Naive thymus-derived CD8-positive, alpha-beta T cell (primary cell): ENCODE data around the gene CNPY2. TPM values are rescaled to one million over a fixed set of nuclear protein-coding genes. Genes with fewer than 3 reads are reported as not detected.
A peak's percentile ranks its signal among the peaks of the same experiment; 100 is the strongest.
"Not testable (repeated sequence)": the region's sequence is repeated elsewhere in the genome, so short reads cannot be mapped to it uniquely, and the experiment has no call there.

Experiments
- ATAC-seq, 2 donors: fragments of 150-1000 bp; cut with Tn5 transposase in 1 of 2; sonication (Bioruptor Pico), chemical (Tn5 transposase) in 1 of 2; 1 replicate in 1 of 2; 2 replicates in 1 of 2; pipeline ENCODE4 v1.10.0; 2021; ENCODE audit warnings: mild to moderate bottlenecking in 2 of 2, moderate library complexity in 2 of 2
- POLR2A ChIA-PET: fragments of 350-600 bp; sonication (Branson Sonifier 250); formaldehyde crosslinking; loops from one replicate; lab custom pipeline; 2021; ENCODE audit warnings: antibody characterized with exemption; lab: Charles Lee
- DNase-seq, 10 donors: peaks; one replicate each; pipeline versions ENCODE4 v3.0.0 to v3.0.0-alpha.2; 2020 to 2022
- H3K27ac Mint-ChIP-seq, 10 donors: one replicate each; pipeline ENCODE4 v1.8.0; 2020 to 2022; ENCODE audit warnings: mild to moderate bottlenecking in 10 of 10, mixed read lengths in 10 of 10, moderate library complexity in 4 of 10, inconsistent platforms in 1 of 10
- H3K27me3 Mint-ChIP-seq, 5 donors: one replicate each; pipeline ENCODE4 v1.8.0; 2021 to 2022; ENCODE audit warnings: mixed read lengths in 5 of 5
- H3K36me3 Mint-ChIP-seq, 3 donors: one replicate each; pipeline ENCODE4 v1.8.0; 2020 to 2022; ENCODE audit warnings: mixed read lengths in 3 of 3, mild to moderate bottlenecking in 2 of 3, inconsistent platforms in 1 of 3
- H3K4me1 Mint-ChIP-seq, 4 donors: one replicate each; pipeline ENCODE4 v1.8.0; 2021 to 2022; ENCODE audit warnings: mixed read lengths in 4 of 4
- H3K4me3 Mint-ChIP-seq, 10 donors: one replicate each; pipeline ENCODE4 v1.8.0; 2020 to 2022; ENCODE audit warnings: mild to moderate bottlenecking in 10 of 10, mixed read lengths in 10 of 10, moderate library complexity in 6 of 10, inconsistent platforms in 1 of 10
- H3K9me3 Mint-ChIP-seq, 9 donors: one replicate each; pipeline ENCODE4 v1.8.0; 2020 to 2022; ENCODE audit warnings: mixed read lengths in 9 of 9, mild to moderate bottlenecking in 3 of 9, inconsistent platforms in 1 of 9, moderate library complexity in 1 of 9
- polyA plus RNA-seq, 3 donors: library from polyadenylated mRNA; unstranded; fragments of 300-500 nt; fragmentation: Illumina TruSeq; gene quantifications; one replicate each; pipeline ENCODE4 v1.2.3, GENCODE V29; 2021
- total RNA-seq, 8 experiments: library from RNA in 2 of 8; stranded (reverse) in 2 of 8; gene quantifications; one replicate each; pipeline ENCODE4 v1.2.3 and lab custom pipeline; 2021 to 2026

Gene CNPY2
- total RNA-seq = 10 to 100 TPM; 79.9 to 85.6 TPM
- 100 to 1,000 TPM; 173 to 196 (median 179) TPM for polyA plus RNA-seq
- 8.8 to 15.1 (median 10.4) reads per million in 6 experiments for total RNA-seq (lab: John Stamatoyannopoulos, UW)

- Mint-ChIP-seq H3K4me3 (peak within 1 kb of the TSS; percentile 95 to 100 (median 98)), H3K27me3 (no peaks in the 10 kb centered on the region), H3K4me1 (peaks cover 5 to 18% (median 17%) of the 10 kb centered on the region in 4 donors), H3K27ac (peak within 1 kb of the TSS; percentile 96 to 100 (median 98)), H3K36me3 (peaks cover 0 to 43% (median 0%) of the 10 kb centered on the region in 3 donors), H3K9me3 (no peaks in the 10 kb centered on the region)
- DNase-seq = peak; percentile 86 to 98 (median 93)
- POLR2A ChIA-PET = interaction anchor here (0.7 to 4.0 kb wide), 28 partner anchors 9 to 498 kb away, joined by 3 to 53 read pairs (median 6); partner anchors contain the start of genes ANKRD52, COQ10A, IL23A and MYL6B
- peak; percentile 92 for ATAC-seq
These were observed at the start of gene CNPY2 for GRCh38 chr12:56315622-56316473. CNPY2 (minus strand) TSS chr12:56315988; CDS start chr12:56315217, 771 bp downstream.

GRCh38 chr12:56362130-56363059 lies 46.6 kb upstream of the CNPY2 start, which contains the start of gene APOF:
APOF (minus strand) TSS chr12:56362857; CDS start chr12:56362745, 112 bp downstream.
- POLR2A ChIA-PET = interaction anchor here (0.6 to 5.3 kb wide), 2 partner anchors 8 to 26 kb away, joined by 4 to 182 read pairs; partner anchors contain the start of genes IL23A and PAN2
- H3K36me3 Mint-ChIP-seq = no peaks in the 10 kb centered on the region
- peaks cover 5 to 32% (median 31%) of the 10 kb centered on the region in 4 donors for H3K4me1 Mint-ChIP-seq
- H3K9me3 Mint-ChIP-seq = no peaks in the 10 kb centered on the region
- H3K4me3 Mint-ChIP-seq = peak within 1 kb of the TSS in 9 of 10 donors; percentile 93 to 99 (median 97)
- peaks cover 0 to 4% (median 0%) of the 10 kb centered on the region in 5 donors for H3K27me3 Mint-ChIP-seq
- peak within 1 kb of the TSS in 8 of 10 donors; percentile 76 to 99 (median 96) for H3K27ac Mint-ChIP-seq
- ATAC-seq = no peak
- DNase-seq = no peak

- DNase-seq (no peak), ATAC-seq (no peak)
- Mint-ChIP-seq H3K27ac (peak overlapping the region; percentile 93 to 99 (median 96)), H3K9me3 (no peaks in the 10 kb centered on the region), H3K4me1 (peaks cover 5 to 34% (median 31%) of the 10 kb centered on the region in 4 donors), H3K4me3 (peak overlapping the region; percentile 93 to 99 (median 96)), H3K27me3 (peaks cover 0 to 1% (median 0%) of the 10 kb centered on the region in 5 donors), H3K36me3 (no peaks in the 10 kb centered on the region)
- POLR2A ChIA-PET = interaction anchor here (0.6 to 5.3 kb wide), 3 partner anchors 9 to 364 kb away, joined by 4 to 182 read pairs (median 8); partner anchors contain the start of genes IL23A, NACA and PAN2
These were observed 45.8 kb upstream of the CNPY2 start for GRCh38 chr12:56361487-56362129.

- Mint-ChIP-seq H3K36me3 (peaks cover 0 to 12% (median under 1%) of the 10 kb centered on the region in 3 donors), H3K27me3 (peaks cover 0 to 1% (median 0%) of the 10 kb centered on the region in 5 donors), H3K9me3 (no peaks in the 10 kb centered on the region), H3K4me3 (peak within 1 kb of the TSS; percentile 93 to 99 (median 96)), H3K27ac (peak within 1 kb of the TSS; percentile 93 to 99 (median 96)), H3K4me1 (peaks cover 8 to 38% (median 36%) of the 10 kb centered on the region in 4 donors)
- peak; percentile 95 to 100 (median 99) for DNase-seq
- ATAC-seq = peak; percentile 95 to 96
- POLR2A ChIA-PET = interaction anchor here (0.6 to 5.3 kb wide), 28 partner anchors 11 to 1863 kb away, joined by 3 to 182 read pairs (median 6); partner anchors contain the start of genes BAZ2A, CNPY2, ESYT1 and IL23A
These were observed 44.3 kb upstream of the CNPY2 start, which contains the start of gene STAT2 for GRCh38 chr12:56359851-56360767. STAT2 (minus strand) TSS chr12:56360107; CDS start chr12:56356571, 3,536 bp downstream.

GRCh38 chr12:56358836-56359532 lies 43.2 kb upstream of the CNPY2 start:
- H3K4me1 Mint-ChIP-seq = peaks cover 8 to 40% (median 37%) of the 10 kb centered on the region in 4 donors
- no peak for DNase-seq
- POLR2A ChIA-PET = interaction anchor here (0.6 to 5.3 kb wide), 17 partner anchors 10 to 328 kb away, joined by 3 to 182 read pairs (median 7); partner anchors contain the start of genes BAZ2A, CNPY2, ESYT1 and IL23A
- no peaks in the 10 kb centered on the region for H3K9me3 Mint-ChIP-seq
- ATAC-seq = no peak
- H3K36me3 Mint-ChIP-seq = peaks cover 0 to 23% (median 7%) of the 10 kb centered on the region in 3 donors
- H3K27me3 Mint-ChIP-seq = no peaks in the 10 kb centered on the region
- H3K4me3 Mint-ChIP-seq = peak overlapping the region; percentile 93 to 99 (median 96)
- H3K27ac Mint-ChIP-seq = peak overlapping the region; percentile 75 to 99 (median 96)

GRCh38 chr12:56351325-56351724 lies 35.5 kb upstream of the CNPY2 start:
- H3K4me1 Mint-ChIP-seq = peaks cover 3 to 6% (median 5%) of the 10 kb centered on the region in 4 donors
- H3K9me3 Mint-ChIP-seq = no peaks in the 10 kb centered on the region
- peaks cover 7 to 88% (median 24%) of the 10 kb centered on the region in 3 donors for H3K36me3 Mint-ChIP-seq
- H3K4me3 Mint-ChIP-seq = no peak overlapping the region
- DNase-seq (no peak), ATAC-seq (no peak)
- peak overlapping the region in 3 of 10 donors; percentile 15 to 29 (median 29) for H3K27ac Mint-ChIP-seq
- H3K27me3 Mint-ChIP-seq = no peaks in the 10 kb centered on the region
- POLR2A ChIA-PET = interaction anchor here (3.1 kb wide), 1 partner anchor 12 kb away, joined by 17 read pairs; the partner anchor contains the start of gene IL23A

GRCh38 chr12:56350662-56351061 lies 34.9 kb upstream of the CNPY2 start:
- Mint-ChIP-seq H3K4me3 (no peak overlapping the region), H3K36me3 (peaks cover 7 to 88% (median 28%) of the 10 kb centered on the region in 3 donors), H3K27ac (peak overlapping the region in 4 of 10 donors; percentile 22 to 91 (median 68)), H3K9me3 (no peaks in the 10 kb centered on the region), H3K4me1 (peaks cover 0 to 2% (median under 1%) of the 10 kb centered on the region in 4 donors), H3K27me3 (no peaks in the 10 kb centered on the region)
- no peak for ATAC-seq
- no peak for DNase-seq
- POLR2A ChIA-PET = interaction anchor here (2.2 to 3.1 kb wide), 2 partner anchors 9 to 12 kb away, joined by 8 to 17 read pairs; partner anchors contain the start of genes IL23A and STAT2

GRCh38 chr12:56348776-56349175 lies 33.0 kb upstream of the CNPY2 start:
- no peak for DNase-seq
- POLR2A ChIA-PET = interaction anchor here (1.0 to 2.2 kb wide), 3 partner anchors 10 to 33 kb away, joined by 3 to 8 read pairs (median 3); partner anchors contain the start of genes IL23A and STAT2
- Mint-ChIP-seq H3K36me3 (peaks cover 7 to 81% (median 29%) of the 10 kb centered on the region in 3 donors), H3K27me3 (no peaks in the 10 kb centered on the region), H3K4me1 (no peaks in the 10 kb centered on the region), H3K4me3 (no peak overlapping the region), H3K9me3 (no peaks in the 10 kb centered on the region), H3K27ac (peak overlapping the region in 4 of 10 donors; percentile 17 to 78 (median 22))
- no peak for ATAC-seq

- not testable (repeated sequence) for H3K27me3 Mint-ChIP-seq, H3K4me3 Mint-ChIP-seq, H3K4me1 Mint-ChIP-seq, DNase-seq, H3K9me3 Mint-ChIP-seq, ATAC-seq
- Mint-ChIP-seq H3K36me3 (peaks cover 12 to 80% (median 35%) of the 10 kb centered on the region in 3 donors), H3K27ac (peak overlapping the region in 4 of 10 donors; percentile 19 to 62 (median 39))
- POLR2A ChIA-PET = interaction anchor here (4.0 kb wide), 1 partner anchor 12 kb away, joined by 44 read pairs; the partner anchor contains the start of gene STAT2
These were observed 31.5 kb upstream of the CNPY2 start for GRCh38 chr12:56347255-56347654.
